C4-2B (cell line): ENCODE data around the gene ARHGAP22.

Experiments
- CTCF ChIP-seq: fragments of 450-650 bp; conservative IDR thresholded peaks from 2 replicates; pipeline ENCODE4 v1.5.1; 2017; ENCODE audit warnings: mild to moderate bottlenecking
- ZFX ChIP-seq: fragments of 450-650 bp; IDR thresholded peaks from 2 replicates; pipeline ENCODE4 v1.6.1; 2017

DNA sequence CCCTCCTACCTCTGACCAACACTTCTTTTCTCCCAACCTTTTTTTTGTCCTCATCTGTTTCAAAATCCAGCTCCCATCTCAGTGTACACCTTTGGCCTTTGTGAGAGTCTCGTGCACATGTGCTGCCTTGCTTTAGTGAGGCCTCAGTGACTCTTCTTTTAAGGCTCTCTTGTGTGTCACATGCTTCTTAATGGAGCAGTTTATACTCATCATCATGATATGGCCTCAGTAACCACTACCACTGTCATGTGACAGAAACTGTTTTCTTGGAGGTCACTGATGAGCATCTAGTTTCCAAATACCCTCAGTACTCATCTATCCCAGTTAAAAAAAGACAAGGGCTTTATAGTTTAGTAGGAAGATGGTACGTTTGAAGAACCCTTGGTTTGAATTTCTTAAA, 8.1 kb upstream of the ARHGAP22 start:
- TF ChIP-seq ZFX (no peak), CTCF (no peak)
